ENCODE data around the gene TP53I11. TPM values are rescaled to one million over a fixed set of nuclear protein-coding genes. Genes with fewer than 3 reads are reported as not detected.

TP53I11 gene
- polyA plus RNA-seq, 3 donors: 63.1 to 79.6 (median 74.6) TPM

Other genes starting within 250 kb of the TP53I11 start
- 10 to 100 TPM; 48.8 to 58.2 (median 58.0) TPM for gene TSPAN18, start 223.9 kb downstream of the TP53I11 start, polyA plus RNA-seq (ENCODE audit: insufficient read length in 3 of 3)
- 10 to 100 TPM; 19.8 to 26.1 (median 21.4) TPM for gene PRDM11, start 195.8 kb upstream of the TP53I11 start, polyA plus RNA-seq (ENCODE audit: insufficient read length in 3 of 3)

Measured in renal cortex interstitium (tissue), 3 donors.